HepG2 (cell line): ENCODE data around the gene GSDMA. TPM values are rescaled to one million over a fixed set of nuclear protein-coding genes. Genes with fewer than 3 reads are reported as not detected.

Experiments
- DMTF1 ChIP-seq: sonication (generic); formaldehyde crosslinking; IDR thresholded peaks from 2 replicates; pipeline ENCODE4 v1.4.0; 2020; ENCODE audit warnings: mild to moderate bottlenecking, missing genetic modification reagents
- GRHL1 ChIP-seq: sonication (generic); formaldehyde crosslinking; conservative IDR thresholded peaks from 2 replicates; pipeline ENCODE4 v1.8.0; 2022; ENCODE audit warnings: missing genetic modification reagents
- HES4 ChIP-seq: sonication (generic); formaldehyde crosslinking; IDR thresholded peaks from 2 replicates; pipeline ENCODE4 v1.9.0; 2021; ENCODE audit warnings: mild to moderate bottlenecking, missing genetic modification reagents, borderline replicate concordance
- HNF1A ChIP-seq, 2 experiments: sonication (generic) in 1 of 2; formaldehyde crosslinking in 1 of 2; IDR thresholded peaks; 2 replicates each; pipeline versions ENCODE4 v1.4.0 to v1.6.1; 2016 to 2020; ENCODE audit warnings: borderline replicate concordance in 1 of 2, low read depth in 1 of 2, mild to moderate bottlenecking in 1 of 2, missing genetic modification reagents in 1 of 2
- JUNB ChIP-seq: sonication (generic); formaldehyde crosslinking; IDR thresholded peaks from 2 replicates; pipeline ENCODE4 v1.8.0; 2022; ENCODE audit warnings: missing genetic modification reagents, mild to moderate bottlenecking, borderline replicate concordance
- NKX3-1 ChIP-seq: sonication (generic); formaldehyde crosslinking; IDR thresholded peaks from 2 replicates; pipeline ENCODE4 v1.5.0; 2020; ENCODE audit warnings: missing genetic modification reagents
- REST ChIP-seq, 2 experiments: IDR thresholded peaks; 2 replicates each; pipeline ENCODE4 v1.6.1; 2011 to 2012; ENCODE audit warnings: low read length in 2 of 2, borderline replicate concordance in 1 of 2, low read depth in 1 of 2, mild to moderate bottlenecking in 1 of 2, moderate library complexity in 1 of 2
- RFX5 ChIP-seq: IDR thresholded peaks from 2 replicates; pipeline ENCODE4 v1.6.1; 2011; ENCODE audit warnings: low read depth, low read length, improper control_type of control experiment
- RNF2 ChIP-seq: fragments of 450-650 bp; conservative IDR thresholded peaks from 2 replicates; pipeline ENCODE4 v1.6.1; 2016; ENCODE audit warnings: low read depth
- SMC3 ChIP-seq: IDR thresholded peaks from 2 replicates; pipeline ENCODE4 v1.6.1; 2011; ENCODE audit warnings: low read length, improper control_type of control experiment
- THAP8 ChIP-seq: sonication (generic); formaldehyde crosslinking; IDR thresholded peaks from 2 replicates; pipeline ENCODE4 v1.5.1; 2020; ENCODE audit warnings: missing genetic modification reagents, mild to moderate bottlenecking, borderline replicate concordance
- TRIM24 ChIP-seq: sonication (generic); formaldehyde crosslinking; IDR thresholded peaks from 2 replicates; pipeline ENCODE4 v1.8.0; 2022; ENCODE audit warnings: mild to moderate bottlenecking, missing genetic modification reagents
- ZNF615 ChIP-seq: sonication (generic); formaldehyde crosslinking; IDR thresholded peaks from 2 replicates; pipeline ENCODE4 v1.5.0; 2020; ENCODE audit warnings: mild to moderate bottlenecking, missing genetic modification reagents, borderline replicate concordance
- ZNF816 ChIP-seq: sonication (generic); formaldehyde crosslinking; IDR thresholded peaks from 2 replicates; pipeline ENCODE4 v1.8.0; 2022; ENCODE audit warnings: missing genetic modification reagents, mild to moderate bottlenecking, borderline replicate concordance
- polyA plus RNA-seq, 8 experiments: library from polyadenylated mRNA; depleted of rRNA in 3 of 8; stranded (reverse) in 7 of 8; unstranded in 1 of 8; fragments of >200 nt; fragmentation: Illumina TruSeq in 4 of 8; extraction: Trizol in 4 of 8; gene quantifications; 2 replicates each; pipeline versions ENCODE4 v1.2.1 to v1.2.3, GENCODE V29; 2011 to 2016; ENCODE audit warnings: low read depth in 4 of 8, missing spikeins in 1 of 8, mixed read lengths in 1 of 8; ENCODE audit not compliant: insufficient read depth in 1 of 8
- total RNA-seq, 5 experiments: library from RNA; depleted of rRNA; stranded (reverse); fragments of >200 nt; fragmentation: Illumina TruSeq; extraction: Trizol; gene quantifications; 2 replicates each; pipeline ENCODE4 v1.2.3, GENCODE V29; 2016; ENCODE audit warnings: low read depth in 1 of 5

GSDMA gene
- total and polyA plus RNA-seq, 2 of the 13 experiments (the other 11 are each of a cell fraction or from before 2014, with no cell fraction given) = not detected

GRCh38 chr17:39927101-39927928 lies 35.5 kb upstream of the GSDMA start, which contains the start of the genes LRRC3C and ORMDL3 (continued):
- TF ChIP-seq ZNF816 (CRISPR knock-in tag) (0 out of 2 replicates have a peak, but pooled peaks have one; percentile 79), DMTF1 (CRISPR knock-in tag) (no peak), GRHL1 (CRISPR knock-in tag) (no peak), THAP8 (CRISPR knock-in tag) (peak; percentile 55; the same call in 1 of the 2 replicates), RNF2 (no peak), HES4 (CRISPR knock-in tag) (no peak; the same call in 1 of the 2 replicates), TRIM24 (no peak), RFX5 (peak; percentile 67), JUNB (no peak), ZNF615 (0 out of 2 replicates have a peak, but pooled peaks have one; percentile 7), HNF1A (IDR thresholded peaks at IDR 0.05; ENCODE audit: low read depth) (no peak; the same call in 1 of the 2 replicates), HNF1A (CRISPR knock-in tag; IDR thresholded peaks at IDR 0.05; ENCODE audit: borderline replicate concordance) (peak; percentile 39; the same call in 1 of the 2 replicates), SMC3 (no peak; the same call in 1 of the 2 replicates), REST (IDR thresholded peaks at IDR 0.05; ENCODE audit: borderline replicate concordance in 1 of 2, low read depth in 1 of 2, low read length in 2 of 2) (no peak), NKX3-1 (CRISPR knock-in tag) (peak; percentile 56)
